Measurements from ENCODE around the gene FRMD8.
A peak's percentile ranks its signal among the peaks of the same experiment; 100 is the strongest.

DNA sequence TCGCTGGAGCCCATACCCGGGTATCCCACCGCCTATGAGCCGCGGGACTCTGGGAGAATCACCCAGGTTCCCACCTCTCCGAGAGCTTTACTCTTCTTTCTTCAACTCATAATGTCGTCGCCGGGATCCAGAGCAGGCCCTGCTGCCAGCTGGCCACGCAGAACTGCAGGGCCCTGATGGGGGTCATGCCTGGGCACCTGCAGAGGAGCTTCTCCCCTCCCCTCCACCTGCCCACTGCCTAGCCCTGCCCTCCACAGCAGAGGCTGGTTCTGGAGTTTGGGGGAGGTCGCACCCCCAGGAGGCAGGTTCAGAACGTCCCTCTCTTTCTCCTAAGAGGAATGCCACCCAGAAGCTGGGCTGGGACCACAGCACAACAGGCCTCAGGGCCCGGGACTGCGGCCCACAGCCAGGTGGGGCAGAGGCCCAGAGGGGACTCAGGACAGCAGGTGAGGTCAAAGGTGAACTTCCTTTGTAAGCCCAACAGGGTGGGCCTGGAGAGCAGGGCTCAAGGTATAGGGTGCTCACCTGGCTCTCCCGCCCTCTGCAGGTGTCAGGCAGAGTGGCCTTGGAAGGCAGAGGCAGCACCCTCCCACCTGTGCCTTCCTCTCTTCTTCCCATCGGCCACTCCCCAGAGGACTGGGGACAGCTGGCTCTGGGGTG lies 5.8 kb upstream of the FRMD8 start:
- no peak for TF ChIP-seq NR3C1 (CRISPR knock-in tag; IDR thresholded peaks at IDR 0.05)
- peak in 1 of 3 experiments; percentile 3; a peak in 1 of 6 replicates for TF ChIP-seq CTCF (IDR thresholded peaks at IDR 0.05 in 2 of 3, conservative IDR thresholded peaks at IDR 0.05 in 1 of 3; ENCODE audit: insufficient read depth in 2 of 3, low read depth in 1 of 3, low read length in 3 of 3)
- TF ChIP-seq, protein P1, sequence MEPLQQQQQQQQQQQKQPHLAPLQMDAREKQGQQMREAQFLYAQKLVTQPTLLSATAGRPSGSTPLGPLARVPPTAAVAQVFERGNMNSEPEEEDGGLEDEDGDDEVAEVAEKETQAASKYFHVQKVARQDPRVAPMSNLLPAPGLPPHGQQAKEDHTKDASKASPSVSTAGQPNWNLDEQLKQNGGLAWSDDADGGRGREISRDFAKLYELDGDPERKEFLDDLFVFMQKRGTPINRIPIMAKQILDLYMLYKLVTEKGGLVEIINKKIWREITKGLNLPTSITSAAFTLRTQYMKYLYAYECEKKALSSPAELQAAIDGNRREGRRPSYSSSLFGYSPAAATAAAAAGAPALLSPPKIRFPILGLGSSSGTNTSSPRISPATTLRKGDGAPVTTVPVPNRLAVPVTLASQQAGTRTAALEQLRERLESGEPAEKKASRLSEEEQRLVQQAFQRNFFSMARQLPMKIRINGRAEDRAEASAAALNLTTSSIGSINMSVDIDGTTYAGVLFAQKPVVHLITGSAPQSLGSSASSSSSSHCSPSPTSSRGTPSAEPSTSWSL (CRISPR knock-in tag; IDR thresholded peaks at IDR 0.05; ENCODE audit: borderline replicate concordance) = no peak
- no peak for TF ChIP-seq EGR1 (conservative IDR thresholded peaks at IDR 0.05)
- TF ChIP-seq FOS (IDR thresholded peaks at IDR 0.05; ENCODE audit: extremely low read depth, insufficient read length) = no peak
- no peak for TF ChIP-seq EZH2 (IDR thresholded peaks at IDR 0.05; ENCODE audit: borderline replicate concordance, low read depth, low read length)
- TF ChIP-seq, protein P2, sequence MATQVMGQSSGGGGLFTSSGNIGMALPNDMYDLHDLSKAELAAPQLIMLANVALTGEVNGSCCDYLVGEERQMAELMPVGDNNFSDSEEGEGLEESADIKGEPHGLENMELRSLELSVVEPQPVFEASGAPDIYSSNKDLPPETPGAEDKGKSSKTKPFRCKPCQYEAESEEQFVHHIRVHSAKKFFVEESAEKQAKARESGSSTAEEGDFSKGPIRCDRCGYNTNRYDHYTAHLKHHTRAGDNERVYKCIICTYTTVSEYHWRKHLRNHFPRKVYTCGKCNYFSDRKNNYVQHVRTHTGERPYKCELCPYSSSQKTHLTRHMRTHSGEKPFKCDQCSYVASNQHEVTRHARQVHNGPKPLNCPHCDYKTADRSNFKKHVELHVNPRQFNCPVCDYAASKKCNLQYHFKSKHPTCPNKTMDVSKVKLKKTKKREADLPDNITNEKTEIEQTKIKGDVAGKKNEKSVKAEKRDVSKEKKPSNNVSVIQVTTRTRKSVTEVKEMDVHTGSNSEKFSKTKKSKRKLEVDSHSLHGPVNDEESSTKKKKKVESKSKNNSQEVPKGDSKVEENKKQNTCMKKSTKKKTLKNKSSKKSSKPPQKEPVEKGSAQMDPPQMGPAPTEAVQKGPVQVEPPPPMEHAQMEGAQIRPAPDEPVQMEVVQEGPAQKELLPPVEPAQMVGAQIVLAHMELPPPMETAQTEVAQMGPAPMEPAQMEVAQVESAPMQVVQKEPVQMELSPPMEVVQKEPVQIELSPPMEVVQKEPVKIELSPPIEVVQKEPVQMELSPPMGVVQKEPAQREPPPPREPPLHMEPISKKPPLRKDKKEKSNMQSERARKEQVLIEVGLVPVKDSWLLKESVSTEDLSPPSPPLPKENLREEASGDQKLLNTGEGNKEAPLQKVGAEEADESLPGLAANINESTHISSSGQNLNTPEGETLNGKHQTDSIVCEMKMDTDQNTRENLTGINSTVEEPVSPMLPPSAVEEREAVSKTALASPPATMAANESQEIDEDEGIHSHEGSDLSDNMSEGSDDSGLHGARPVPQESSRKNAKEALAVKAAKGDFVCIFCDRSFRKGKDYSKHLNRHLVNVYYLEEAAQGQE (IDR thresholded peaks at IDR 0.05; ENCODE audit: borderline replicate concordance) = no peak
- TF ChIP-seq, protein P2 (CRISPR knock-in tag; IDR thresholded peaks at IDR 0.05; ENCODE audit: low read depth) = no peak
- TF ChIP-seq, protein P3, sequence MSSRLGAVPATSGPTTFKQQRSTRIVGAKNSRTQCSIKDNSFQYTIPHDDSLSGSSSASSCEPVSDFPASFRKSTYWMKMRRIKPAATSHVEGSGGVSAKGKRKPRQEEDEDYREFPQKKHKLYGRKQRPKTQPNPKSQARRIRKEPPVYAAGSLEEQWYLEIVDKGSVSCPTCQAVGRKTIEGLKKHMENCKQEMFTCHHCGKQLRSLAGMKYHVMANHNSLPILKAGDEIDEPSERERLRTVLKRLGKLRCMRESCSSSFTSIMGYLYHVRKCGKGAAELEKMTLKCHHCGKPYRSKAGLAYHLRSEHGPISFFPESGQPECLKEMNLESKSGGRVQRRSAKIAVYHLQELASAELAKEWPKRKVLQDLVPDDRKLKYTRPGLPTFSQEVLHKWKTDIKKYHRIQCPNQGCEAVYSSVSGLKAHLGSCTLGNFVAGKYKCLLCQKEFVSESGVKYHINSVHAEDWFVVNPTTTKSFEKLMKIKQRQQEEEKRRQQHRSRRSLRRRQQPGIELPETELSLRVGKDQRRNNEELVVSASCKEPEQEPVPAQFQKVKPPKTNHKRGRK (tag; IDR thresholded peaks at IDR 0.05) = no peak
- TF ChIP-seq RFX5 (IDR thresholded peaks at IDR 0.05; ENCODE audit: low read depth, low read length) = no peak

Data from K562 (cell line).